HepG2 (cell line): ENCODE data around the gene UCP2. TPM values are rescaled to one million over a fixed set of nuclear protein-coding genes. Genes with fewer than 3 reads are reported as not detected.

ENCODE experiments used
- ARID4A ChIP-seq: sonication (generic); formaldehyde crosslinking; IDR thresholded peaks from 2 replicates; pipeline ENCODE4 v1.5.0; 2020; ENCODE audit warnings: mild to moderate bottlenecking, missing genetic modification reagents, borderline replicate concordance
- BCL3 ChIP-seq: sonication (generic); formaldehyde crosslinking; IDR thresholded peaks from 2 replicates; pipeline ENCODE4 v1.5.1; 2020; ENCODE audit warnings: mild to moderate bottlenecking, missing genetic modification reagents, moderate library complexity
- FOXA3 ChIP-seq: IDR thresholded peaks from 2 replicates; pipeline ENCODE4 v1.6.1; 2016; ENCODE audit warnings: missing genetic modification reagents, missing compliant biosample characterization
- KLF9 ChIP-seq: IDR thresholded peaks from 2 replicates; pipeline ENCODE4 v1.6.1; 2016; ENCODE audit warnings: low read depth
- NR2C2 ChIP-seq: sonication (generic); formaldehyde crosslinking; IDR thresholded peaks from 2 replicates; pipeline ENCODE4 v1.4.0; 2020; ENCODE audit warnings: missing genetic modification reagents, mild to moderate bottlenecking, moderate library complexity, borderline replicate concordance
- NRL ChIP-seq: sonication (generic); formaldehyde crosslinking; IDR thresholded peaks from 2 replicates; pipeline ENCODE4 v1.5.0; 2020; ENCODE audit warnings: missing genetic modification reagents, mild to moderate bottlenecking, moderate library complexity, borderline replicate concordance
- RFX5 ChIP-seq: IDR thresholded peaks from 2 replicates; pipeline ENCODE4 v1.6.1; 2011; ENCODE audit warnings: low read depth, low read length, improper control_type of control experiment
- SAP130 ChIP-seq: IDR thresholded peaks from 2 replicates; pipeline ENCODE4 v1.6.1; 2016; ENCODE audit warnings: low read depth
- SP4 ChIP-seq: sonication (generic); formaldehyde crosslinking; IDR thresholded peaks from 2 replicates; pipeline ENCODE4 v1.8.1; 2023; ENCODE audit warnings: mild to moderate bottlenecking, missing genetic modification reagents
- THAP8 ChIP-seq: sonication (generic); formaldehyde crosslinking; IDR thresholded peaks from 2 replicates; pipeline ENCODE4 v1.5.1; 2020; ENCODE audit warnings: missing genetic modification reagents, mild to moderate bottlenecking, borderline replicate concordance
- ZFX ChIP-seq: sonication (generic); formaldehyde crosslinking; IDR thresholded peaks from 2 replicates; pipeline ENCODE4 v1.4.0; 2020; ENCODE audit warnings: mild to moderate bottlenecking, low read depth, missing genetic modification reagents, moderate library complexity
- ZHX1 ChIP-seq: sonication (generic); formaldehyde crosslinking; IDR thresholded peaks from 2 replicates; pipeline ENCODE4 v1.8.1; 2022; ENCODE audit warnings: low read depth, mild to moderate bottlenecking, missing genetic modification reagents
- ZNF136 ChIP-seq: sonication (generic); formaldehyde crosslinking; IDR thresholded peaks from 2 replicates; pipeline ENCODE4 v1.8.1; 2022; ENCODE audit warnings: low read depth, mild to moderate bottlenecking, moderate library complexity, missing genetic modification reagents
- ZNF232 ChIP-seq: sonication (generic); formaldehyde crosslinking; IDR thresholded peaks from 2 replicates; pipeline ENCODE4 v1.4.0; 2020; ENCODE audit warnings: missing genetic modification reagents, borderline replicate concordance
- ZNF614 ChIP-seq: IDR thresholded peaks from 2 replicates; pipeline ENCODE4 v1.6.1; 2018; ENCODE audit warnings: missing biosample characterization, missing genetic modification reagents, inconsistent platforms, borderline replicate concordance
- ZNF652 ChIP-seq: IDR thresholded peaks from 2 replicates; pipeline ENCODE4 v1.6.1; 2016; ENCODE audit warnings: low read depth, borderline replicate concordance
- polyA plus RNA-seq, 8 experiments: library from polyadenylated mRNA; depleted of rRNA in 3 of 8; stranded (reverse) in 7 of 8; unstranded in 1 of 8; fragments of >200 nt; fragmentation: Illumina TruSeq in 4 of 8; extraction: Trizol in 4 of 8; gene quantifications; 2 replicates each; pipeline versions ENCODE4 v1.2.1 to v1.2.3, GENCODE V29; 2011 to 2016; ENCODE audit warnings: low read depth in 4 of 8, missing spikeins in 1 of 8, mixed read lengths in 1 of 8; ENCODE audit not compliant: insufficient read depth in 1 of 8
- total RNA-seq, 5 experiments: library from RNA; depleted of rRNA; stranded (reverse); fragments of >200 nt; fragmentation: Illumina TruSeq; extraction: Trizol; gene quantifications; 2 replicates each; pipeline ENCODE4 v1.2.3, GENCODE V29; 2016; ENCODE audit warnings: low read depth in 1 of 5

Gene UCP2
- total and polyA plus RNA-seq, 2 of the 13 experiments (the other 11 are each of a cell fraction or from before 2014, with no cell fraction given), result 2.7 to 3.2 TPM

- 0 out of 2 replicates have a peak, but pooled peaks have one; percentile 61 for TF ChIP-seq NRL (CRISPR knock-in tag)
- 0 out of 2 replicates have a peak, but pooled peaks have one; percentile 19 for TF ChIP-seq ZNF652 (CRISPR knock-in tag)
- TF ChIP-seq ZNF232 (CRISPR knock-in tag), result no peak; the same call in 1 of the 2 replicates
- peak; percentile 50; the same call in 1 of the 2 replicates for TF ChIP-seq ZNF614 (CRISPR knock-in tag)
- peak; percentile 91 for TF ChIP-seq ZFX
- 0 out of 2 replicates have a peak, but pooled peaks have one; percentile 29 for TF ChIP-seq SP4
- TF ChIP-seq KLF9 (CRISPR knock-in tag), result no peak
- peak; percentile 47; the same call in 1 of the 2 replicates for TF ChIP-seq THAP8 (CRISPR knock-in tag)
- no peak for TF ChIP-seq NR2C2
- TF ChIP-seq RFX5, result no peak
- 0 out of 2 replicates have a peak, but pooled peaks have one; percentile 18 for TF ChIP-seq FOXA3 (CRISPR knock-in tag)
- peak; percentile 88 for TF ChIP-seq ARID4A
- peak; percentile 97 for TF ChIP-seq SAP130 (CRISPR knock-in tag)
- no peak; the same call in 1 of the 2 replicates for TF ChIP-seq BCL3
- TF ChIP-seq ZNF136 (CRISPR knock-in tag), result 0 out of 2 replicates have a peak, but pooled peaks have one; percentile 36
- no peak for TF ChIP-seq ZHX1 (CRISPR knock-in tag)
Measured at GRCh38 chr11:73950869-73951710, 31.6 kb downstream of the UCP2 start, which contains the start of gene DNAJB13 (continued).
